SH-SY5Y (cell line): ENCODE measurements around the gene TP53I11.

Experiments used
- GATA2 ChIP-seq: IDR thresholded peaks from 2 replicates; pipeline ENCODE4 v1.6.1; 2011; ENCODE audit warnings: mild to moderate bottlenecking, low read depth, low read length
- GATA3 ChIP-seq: IDR thresholded peaks from 2 replicates; pipeline ENCODE4 v1.6.1; 2011; ENCODE audit warnings: low read depth, mild to moderate bottlenecking, low read length, moderate library complexity

- TF ChIP-seq GATA2, result no peak
- TF ChIP-seq GATA3, result no peak
These were observed 33.1 kb upstream of the TP53I11 start for GRCh38 chr11:44983786-44984185.
